Measurements from ENCODE around the gene NUTF2. TPM values are rescaled to one million over a fixed set of nuclear protein-coding genes. Genes with fewer than 3 reads are reported as not detected.

NUTF2 gene
- total and polyA plus RNA-seq, 9 donors = 35.9 to 105 (median 67.8) TPM

GRCh38 chr16:67843343-67843765 lies 3.4 kb upstream of the NUTF2 start:
- WGBS, 3 donors = 4 to 7% (median 5%) methylated on average over 11 of the region's 11 CpGs
- peaks cover 15% of the 10 kb centered on the region for H3K4me1 ChIP-seq (ENCODE audit: insufficient read depth)
- intact Hi-C loops (cut with DNase I) = no loop called here

GRCh38 chr16:67844497-67844896 lies 2.2 kb upstream of the NUTF2 start:
- 35 to 52% (median 36%) methylated on average over 4 of the region's 4 CpGs for WGBS, 3 donors
- intact Hi-C loops (cut with DNase I) = no loop called here
- H3K27ac ChIP-seq = peak overlapping the region in 1 of 2 donors; percentile 98

More at GRCh38 chr16:67843343-67843765, 3.4 kb upstream of the NUTF2 start:
- Histone ChIP-seq H3K36me3 (no peaks in the 10 kb centered on the region), H3K27ac (peak overlapping the region; percentile 98 to 100), H3K27me3 (no peaks in the 10 kb centered on the region), H3K4me3 (peak overlapping the region; percentile 85), H3K9me3 (no peaks in the 10 kb centered on the region)
- DNase-seq = peak in 2 of 5 donors; percentile 56 to 58
- TF ChIP-seq CTCF (IDR thresholded peaks at IDR 0.05) (no peak), POLR2A (IDR thresholded peaks at IDR 0.05) (no peak), EP300 (IDR thresholded peaks at IDR 0.05) (no peak)

GRCh38 chr16:67845291-67846062 lies 1.3 kb upstream of the NUTF2 start:
- Histone ChIP-seq H3K4me1 (ENCODE audit: insufficient read depth) (peaks cover 16% of the 10 kb centered on the region), H3K27me3 (no peaks in the 10 kb centered on the region), H3K9me3 (no peaks in the 10 kb centered on the region), H3K36me3 (no peaks in the 10 kb centered on the region), H3K27ac (peak overlapping the region in 1 of 2 donors; percentile 96), H3K4me3 (no peak overlapping the region)
- 57 to 67% (median 60%) methylated on average over 5 of the region's 5 CpGs for WGBS, 3 donors
- TF ChIP-seq EP300 (IDR thresholded peaks at IDR 0.05) (no peak), CTCF (IDR thresholded peaks at IDR 0.05) (no peak), POLR2A (IDR thresholded peaks at IDR 0.05) (no peak)
- DNase-seq = no peak
- intact Hi-C loops (cut with DNase I) = no loop called here

More at GRCh38 chr16:67844497-67844896, 2.2 kb upstream of the NUTF2 start:
- TF ChIP-seq POLR2A (IDR thresholded peaks at IDR 0.05) = no peak
- no peak for TF ChIP-seq EP300 (IDR thresholded peaks at IDR 0.05)
- TF ChIP-seq CTCF (IDR thresholded peaks at IDR 0.05) = no peak
- Histone ChIP-seq H3K27me3 (no peaks in the 10 kb centered on the region), H3K9me3 (no peaks in the 10 kb centered on the region), H3K36me3 (no peaks in the 10 kb centered on the region), H3K4me1 (ENCODE audit: insufficient read depth) (peaks cover 16% of the 10 kb centered on the region), H3K4me3 (no peak overlapping the region)
- DNase-seq = no peak

- no peaks in the 10 kb centered on the region for H3K9me3 ChIP-seq
- DNase-seq = no peak
- TF ChIP-seq POLR2A (IDR thresholded peaks at IDR 0.05) = no peak
- TF ChIP-seq CTCF (IDR thresholded peaks at IDR 0.05) = no peak
- no peak for TF ChIP-seq EP300 (IDR thresholded peaks at IDR 0.05)
- WGBS, 3 donors = 11 to 21% (median 14%) methylated on average over 2 of the region's 2 CpGs
- peak overlapping the region; percentile 53 to 96 for H3K27ac ChIP-seq
- no peaks in the 10 kb centered on the region for H3K36me3 ChIP-seq
- intact Hi-C loops (cut with DNase I) = no loop called here
- H3K4me1 ChIP-seq (ENCODE audit: insufficient read depth) = peaks cover 16% of the 10 kb centered on the region
- H3K27me3 ChIP-seq = no peaks in the 10 kb centered on the region
- peak overlapping the region; percentile 93 for H3K4me3 ChIP-seq
These were observed 742 bp upstream of the NUTF2 start for GRCh38 chr16:67846063-67846319.
